Measurements from ENCODE around the gene SRGAP1.
A peak's percentile ranks its signal among the peaks of the same experiment; 100 is the strongest.

DNA sequence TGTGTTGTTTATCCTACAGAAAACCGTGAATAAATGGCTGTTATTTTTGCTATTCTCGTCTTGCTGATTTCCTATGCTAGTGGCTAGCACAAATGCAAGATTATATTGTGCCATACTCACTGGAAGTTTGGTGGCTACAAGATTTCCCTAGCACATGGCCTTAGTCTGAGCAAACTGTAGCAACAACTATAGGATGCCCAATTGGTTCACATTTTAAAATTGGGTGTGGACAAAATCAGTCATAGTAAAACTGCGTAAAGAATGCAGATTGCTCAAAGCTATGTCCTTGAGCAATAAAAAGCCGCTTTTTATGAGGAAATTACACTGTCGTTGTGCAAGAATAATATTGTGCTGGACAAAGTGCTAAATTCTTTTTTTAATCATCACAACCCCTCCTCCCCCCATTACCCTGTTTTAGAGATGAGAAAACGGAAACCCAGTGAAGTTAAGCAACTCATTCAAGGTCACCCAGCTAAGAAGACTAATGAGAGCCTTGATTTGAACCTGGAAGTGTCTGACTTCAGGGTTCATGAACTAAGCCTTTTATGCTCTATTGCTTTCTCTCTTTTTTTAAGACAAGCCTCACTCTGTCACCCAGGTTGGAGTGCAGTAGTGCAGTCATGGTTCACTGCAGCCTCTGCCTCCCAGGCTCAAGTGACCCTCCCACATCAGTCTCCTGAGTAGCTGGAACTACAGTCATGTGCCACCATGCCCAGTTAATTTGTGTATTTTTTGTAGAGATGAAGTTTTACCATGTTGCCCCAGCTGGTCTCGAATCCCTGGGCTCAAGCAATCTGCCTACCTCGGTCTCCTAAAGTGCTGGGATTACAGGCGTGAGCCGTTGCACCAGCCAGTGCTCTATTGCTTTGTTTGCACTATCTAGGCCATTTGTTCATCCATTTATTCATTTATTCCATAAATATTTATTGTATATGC lies 73.6 kb downstream of the SRGAP1 start:
- TF ChIP-seq, protein P1, sequence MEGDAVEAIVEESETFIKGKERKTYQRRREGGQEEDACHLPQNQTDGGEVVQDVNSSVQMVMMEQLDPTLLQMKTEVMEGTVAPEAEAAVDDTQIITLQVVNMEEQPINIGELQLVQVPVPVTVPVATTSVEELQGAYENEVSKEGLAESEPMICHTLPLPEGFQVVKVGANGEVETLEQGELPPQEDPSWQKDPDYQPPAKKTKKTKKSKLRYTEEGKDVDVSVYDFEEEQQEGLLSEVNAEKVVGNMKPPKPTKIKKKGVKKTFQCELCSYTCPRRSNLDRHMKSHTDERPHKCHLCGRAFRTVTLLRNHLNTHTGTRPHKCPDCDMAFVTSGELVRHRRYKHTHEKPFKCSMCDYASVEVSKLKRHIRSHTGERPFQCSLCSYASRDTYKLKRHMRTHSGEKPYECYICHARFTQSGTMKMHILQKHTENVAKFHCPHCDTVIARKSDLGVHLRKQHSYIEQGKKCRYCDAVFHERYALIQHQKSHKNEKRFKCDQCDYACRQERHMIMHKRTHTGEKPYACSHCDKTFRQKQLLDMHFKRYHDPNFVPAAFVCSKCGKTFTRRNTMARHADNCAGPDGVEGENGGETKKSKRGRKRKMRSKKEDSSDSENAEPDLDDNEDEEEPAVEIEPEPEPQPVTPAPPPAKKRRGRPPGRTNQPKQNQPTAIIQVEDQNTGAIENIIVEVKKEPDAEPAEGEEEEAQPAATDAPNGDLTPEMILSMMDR (conservative IDR thresholded peaks at IDR 0.05; ENCODE audit: low read depth, low read length) = no peak
- TF ChIP-seq POLR2A (IDR thresholded peaks at IDR 0.05; ENCODE audit: low read depth, low read length) (0 out of 2 replicates have a peak, but pooled peaks have one; percentile 56), MAFK (IDR thresholded peaks at IDR 0.05; ENCODE audit: low read depth, low read length) (no peak), RAD21 (IDR thresholded peaks at IDR 0.05; ENCODE audit: low read length) (peak; percentile 4; the same call in 1 of the 2 replicates), MAZ (IDR thresholded peaks at IDR 0.05; ENCODE audit: borderline replicate concordance, low read depth, low read length) (no peak), MXI1 (IDR thresholded peaks at IDR 0.05; ENCODE audit: borderline replicate concordance, low read depth, low read length) (peak; percentile 92), RFX5 (IDR thresholded peaks at IDR 0.05; ENCODE audit: low read depth, low read length) (no peak), NFE2L2 (IDR thresholded peaks at IDR 0.05; ENCODE audit: low read depth, low read length) (no peak), FOS (IDR thresholded peaks at IDR 0.05; ENCODE audit: low read depth, low read length) (peak; percentile 61; the same call in 1 of the 2 replicates), CEBPB (IDR thresholded peaks at IDR 0.05; ENCODE audit: low read depth, low read length) (peak; percentile 100)
- TF ChIP-seq, protein P2, sequence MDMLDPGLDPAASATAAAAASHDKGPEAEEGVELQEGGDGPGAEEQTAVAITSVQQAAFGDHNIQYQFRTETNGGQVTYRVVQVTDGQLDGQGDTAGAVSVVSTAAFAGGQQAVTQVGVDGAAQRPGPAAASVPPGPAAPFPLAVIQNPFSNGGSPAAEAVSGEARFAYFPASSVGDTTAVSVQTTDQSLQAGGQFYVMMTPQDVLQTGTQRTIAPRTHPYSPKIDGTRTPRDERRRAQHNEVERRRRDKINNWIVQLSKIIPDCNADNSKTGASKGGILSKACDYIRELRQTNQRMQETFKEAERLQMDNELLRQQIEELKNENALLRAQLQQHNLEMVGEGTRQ (IDR thresholded peaks at IDR 0.05; ENCODE audit: low read depth, low read length) = 0 out of 2 replicates have a peak, but pooled peaks have one; percentile 4
